CD14-positive monocyte (primary cell): ENCODE results near the gene KIF1A. TPM values are rescaled to one million over a fixed set of nuclear protein-coding genes. Genes with fewer than 3 reads are reported as not detected.

Experiments
- DNase-seq, 3 donors: peaks; one replicate each; pipeline ENCODE4 v3.0.0-alpha.2; 2011 to 2022
- H2AFZ ChIP-seq: 2 replicates; pipeline ENCODE4 v1.6.0; 2012; ENCODE audit warnings: mild to moderate bottlenecking, low read depth, low read length, inconsistent platforms; ENCODE audit not compliant: insufficient read depth, poor library complexity, severe bottlenecking
- H3K27ac ChIP-seq, 2 donors: 1 replicate in 1 of 2; 2 replicates in 1 of 2; pipeline ENCODE4 v1.5.1; 2012 to 2013; ENCODE audit warnings: low read length in 2 of 2, control low read depth in 1 of 2, inconsistent platforms in 1 of 2, low read depth in 1 of 2, mild to moderate bottlenecking in 1 of 2
- H3K27me3 ChIP-seq, 2 donors: one replicate each; pipeline versions ENCODE4 v1.6.0 to v1.6.1; 2011 to 2013; ENCODE audit warnings: low read length in 2 of 2; ENCODE audit not compliant: control insufficient read depth in 2 of 2, insufficient read depth in 2 of 2
- H3K36me3 ChIP-seq, 2 donors: replicated peaks in 1 of 2; 1 replicate in 1 of 2; 2 replicates in 1 of 2; pipeline versions ENCODE4 v1.5.1 to v1.6.1; 2012 to 2013; ENCODE audit warnings: low read length in 2 of 2, control low read depth in 1 of 2, inconsistent platforms in 1 of 2, mild to moderate bottlenecking in 1 of 2; ENCODE audit not compliant: insufficient read depth in 2 of 2, control insufficient read depth in 1 of 2
- H3K4me1 ChIP-seq, 2 donors: 1 replicate in 1 of 2; 2 replicates in 1 of 2; pipeline versions ENCODE4 v1.5.1 to v1.6.1; 2012 to 2013; ENCODE audit warnings: low read length in 2 of 2, control low read depth in 1 of 2, inconsistent platforms in 1 of 2, mild to moderate bottlenecking in 1 of 2, moderate library complexity in 1 of 2; ENCODE audit not compliant: insufficient read depth in 2 of 2, control insufficient read depth in 1 of 2
- H3K4me2 ChIP-seq: replicated peaks from 2 replicates; pipeline ENCODE3; 2012; ENCODE audit warnings: low read length, moderate library complexity, mild to moderate bottlenecking; ENCODE audit not compliant: poor library complexity, severe bottlenecking; ENCODE audit errors: extremely low read depth
- H3K4me3 ChIP-seq, 3 experiments: fragments of 200-600 bp in 1 of 3; sonication (generic) in 1 of 3; replicated peaks in 1 of 3; 1 replicate in 2 of 3; 2 replicates in 1 of 3; pipeline ENCODE4 v1.5.1; 2011 to 2013; ENCODE audit warnings: low read length in 3 of 3, mild to moderate bottlenecking in 3 of 3, control low read depth in 2 of 3, low read depth in 2 of 3, inconsistent platforms in 1 of 3, moderate library complexity in 1 of 3
- H3K79me2 ChIP-seq: 2 replicates; pipeline ENCODE4 v1.6.0; 2012; ENCODE audit warnings: mild to moderate bottlenecking, control low read depth, inconsistent platforms, low read length, moderate library complexity; ENCODE audit not compliant: insufficient read depth
- H3K9ac ChIP-seq: 2 replicates; pipeline ENCODE4 v1.6.0; 2017; ENCODE audit warnings: low read length, mild to moderate bottlenecking; ENCODE audit not compliant: insufficient read depth, poor library complexity, severe bottlenecking
- H3K9me3 ChIP-seq, 2 donors: replicated peaks in 1 of 2; 1 replicate in 1 of 2; 2 replicates in 1 of 2; pipeline versions ENCODE4 v1.5.1 to v1.6.1; 2012 to 2013; ENCODE audit warnings: low read length in 2 of 2, control low read depth in 1 of 2; ENCODE audit not compliant: control insufficient read depth in 1 of 2, insufficient read depth in 1 of 2
- H4K20me1 ChIP-seq: 2 replicates; pipeline ENCODE4 v1.6.0; 2012; ENCODE audit warnings: mild to moderate bottlenecking, low read length, control low read depth, moderate library complexity; ENCODE audit not compliant: insufficient read depth
- H3K27ac Mint-ChIP-seq, 7 donors: one replicate each; pipeline ENCODE4 v1.8.0; 2020; ENCODE audit warnings: mild to moderate bottlenecking in 7 of 7, mixed read lengths in 7 of 7, moderate library complexity in 6 of 7, inconsistent platforms in 2 of 7
- H3K27me3 Mint-ChIP-seq, 3 donors: one replicate each; pipeline ENCODE4 v1.8.0; 2021 to 2022; ENCODE audit warnings: low read depth in 3 of 3, mild to moderate bottlenecking in 3 of 3, mixed read lengths in 3 of 3, moderate library complexity in 3 of 3, inconsistent platforms in 1 of 3
- H3K36me3 Mint-ChIP-seq, 2 donors: one replicate each; pipeline ENCODE4 v1.8.0; 2020; ENCODE audit warnings: mixed read lengths in 2 of 2, inconsistent platforms in 1 of 2, mild to moderate bottlenecking in 1 of 2
- H3K4me1 Mint-ChIP-seq: one replicate; pipeline ENCODE4 v1.8.0; 2020; ENCODE audit warnings: mild to moderate bottlenecking, mixed read lengths
- H3K4me3 Mint-ChIP-seq, 2 donors: one replicate each; pipeline ENCODE4 v1.8.0; 2020; ENCODE audit warnings: mild to moderate bottlenecking in 2 of 2, mixed read lengths in 2 of 2, moderate library complexity in 1 of 2
- H3K9me3 Mint-ChIP-seq, 7 donors: one replicate each; pipeline ENCODE4 v1.8.0; 2020 to 2022; ENCODE audit warnings: mixed read lengths in 7 of 7, mild to moderate bottlenecking in 6 of 7, moderate library complexity in 6 of 7, inconsistent platforms in 2 of 7
- CTCF ChIP-seq: fragments of 200-600 bp; IDR thresholded peaks from one replicate; pipeline ENCODE4 v1.8.0; 2022; ENCODE audit warnings: antibody characterized with exemption, mild to moderate bottlenecking
- WGBS: methylation state at CpG from one replicate; pipeline ENCODE4 v1.1.5; 2013; ENCODE audit warnings: missing lambda C conversion rate; ENCODE audit not compliant: insufficient coverage; 5-methylcytosine and 5-hydroxymethylcytosine counted together
- intact Hi-C, 2 donors: fragments of 100-400 bp; cut with micrococcal nuclease; formaldehyde crosslinking; loops; one replicate each; pipeline versions ENCODE4 v1.15.0 to v1.15.1; 2023
- polyA plus RNA-seq, 3 donors: library from polyadenylated mRNA; depleted of rRNA in 1 of 3; unstranded in 2 of 3; stranded (reverse) in 1 of 3; fragments of 300-500 nt in 2 of 3; fragments of >200 nt in 1 of 3; fragmentation: Illumina TruSeq in 2 of 3; gene quantifications; 1 replicate in 2 of 3; 2 replicates in 1 of 3; pipeline ENCODE4 v1.2.3, GENCODE V29; 2012 to 2021

Gene KIF1A
- polyA plus RNA-seq, 3 donors = not detected

DNA sequence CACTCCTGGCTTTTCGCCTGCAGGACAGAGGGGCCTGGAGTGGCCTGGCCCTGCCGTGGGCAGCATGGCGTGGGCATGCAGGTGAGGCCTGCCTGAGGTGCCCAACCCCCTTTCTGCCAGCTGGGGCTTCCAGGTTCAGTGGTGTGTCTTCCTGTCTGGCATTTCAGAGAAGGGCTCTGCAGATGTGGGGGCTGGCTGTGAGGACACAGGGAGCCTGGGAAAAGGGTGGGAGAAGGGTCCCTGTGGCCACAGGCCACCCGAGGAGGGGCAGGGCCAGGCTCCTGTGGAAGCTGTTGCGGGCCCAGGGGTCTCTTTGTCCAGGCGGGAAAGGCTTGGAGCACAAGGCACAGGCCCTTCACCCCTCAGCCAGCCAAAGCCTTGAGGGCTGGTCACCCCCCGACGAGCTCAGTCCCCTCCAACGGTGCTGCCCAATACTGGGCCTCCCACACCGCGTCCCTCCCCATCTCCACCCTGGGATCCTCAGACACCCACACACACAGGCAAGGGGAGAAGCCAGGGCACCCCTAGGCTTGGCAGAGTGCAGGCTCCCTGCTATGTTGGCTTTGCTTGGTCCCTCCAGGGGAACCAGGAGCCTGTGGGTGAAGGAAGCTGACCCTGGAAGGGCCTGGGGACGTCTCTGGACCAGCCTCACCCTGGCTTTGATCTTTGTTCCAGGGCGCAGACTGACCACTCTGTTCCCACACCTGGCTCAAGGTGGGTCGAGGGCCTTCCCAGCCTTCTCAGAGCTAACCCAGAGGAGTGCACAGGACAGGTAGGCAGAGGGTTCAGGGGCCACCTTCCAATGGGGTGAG is 132.1 kb downstream of the KIF1A start:
- Mint-ChIP-seq H3K4me3 (no peak overlapping the region), H3K9me3 (no peaks in the 10 kb centered on the region), H3K36me3 (no peaks in the 10 kb centered on the region), H3K4me1 (peaks cover 20% of the 10 kb centered on the region), H3K27ac (peak overlapping the region in 1 of 7 donors; percentile 64), H3K27me3 (peaks cover 0 to 11% (median 7%) of the 10 kb centered on the region in 3 donors)
- H2AFZ ChIP-seq = no peak overlapping the region
- no peaks in the 10 kb centered on the region for H4K20me1 ChIP-seq
- H3K4me3 ChIP-seq = no peak overlapping the region
- H3K27ac ChIP-seq = no peak overlapping the region
- 92% methylated on average over 12 of the region's 14 CpGs for WGBS
- H3K4me1 ChIP-seq = peaks cover 0 to 3% of the 10 kb centered on the region in 2 donors
- no peak for TF ChIP-seq CTCF
- H3K36me3 ChIP-seq = no peaks in the 10 kb centered on the region
- H3K4me2 ChIP-seq = no peak overlapping the region
- H3K79me2 ChIP-seq = no peaks in the 10 kb centered on the region
- no peaks in the 10 kb centered on the region for H3K9me3 ChIP-seq
- DNase-seq = no peak
- no peaks in the 10 kb centered on the region for H3K27me3 ChIP-seq
- no peak overlapping the region for H3K9ac ChIP-seq
- intact Hi-C loops = no loop called here

GRCh38 chr2:240687045-240687740 is 132.8 kb downstream of the KIF1A start:
- Mint-ChIP-seq H3K27ac (no peak overlapping the region), H3K36me3 (no peaks in the 10 kb centered on the region), H3K27me3 (peaks cover 0 to 12% (median 7%) of the 10 kb centered on the region in 3 donors), H3K9me3 (no peaks in the 10 kb centered on the region), H3K4me3 (no peak overlapping the region), H3K4me1 (peaks cover 20% of the 10 kb centered on the region)
- no peak for TF ChIP-seq CTCF
- H3K4me2 ChIP-seq = no peak overlapping the region
- H3K9me3 ChIP-seq = no peaks in the 10 kb centered on the region
- H3K4me3 ChIP-seq = no peak overlapping the region
- DNase-seq = no peak
- H3K79me2 ChIP-seq = no peaks in the 10 kb centered on the region
- no peaks in the 10 kb centered on the region for H3K27me3 ChIP-seq
- no peaks in the 10 kb centered on the region for H4K20me1 ChIP-seq
- H3K36me3 ChIP-seq = no peaks in the 10 kb centered on the region
- intact Hi-C loops = no loop called here
- H3K27ac ChIP-seq = no peak overlapping the region
- H2AFZ ChIP-seq = no peak overlapping the region
- H3K4me1 ChIP-seq = peaks cover 0 to 3% of the 10 kb centered on the region in 2 donors
- H3K9ac ChIP-seq = no peak overlapping the region
- 89% methylated on average over 17 of the region's 20 CpGs for WGBS
